Measurements from ENCODE around the gene MYH4.

Gene MYH4

GRCh38 chr17:10460062-10460461 lies 9.3 kb downstream of the MYH4 start:
- no peak for TF ChIP-seq CTCF (IDR thresholded peaks at IDR 0.05; ENCODE audit: extremely low read depth, insufficient read depth, missing control alignments)
- in situ Hi-C loops (cut with MboI; ENCODE audit: low pct_unique_long_range_greater_than_20kb, low sequenced_read_pairs, unreplicated experiment), result no loop called here
- DNase-seq (ENCODE audit: low spot score), result no peak

GRCh38 chr17:10458701-10459100 lies 10.7 kb downstream of the MYH4 start:
- no peak for TF ChIP-seq CTCF (IDR thresholded peaks at IDR 0.05; ENCODE audit: extremely low read depth, insufficient read depth, missing control alignments)
- DNase-seq (ENCODE audit: low spot score), result no peak
- in situ Hi-C loops (cut with MboI; ENCODE audit: low pct_unique_long_range_greater_than_20kb, low sequenced_read_pairs, unreplicated experiment), result no loop called here

- TF ChIP-seq CTCF (IDR thresholded peaks at IDR 0.05; ENCODE audit: extremely low read depth, insufficient read depth, missing control alignments), result no peak
- in situ Hi-C loops (cut with MboI; ENCODE audit: low pct_unique_long_range_greater_than_20kb, low sequenced_read_pairs, unreplicated experiment), result no loop called here
- no peak for DNase-seq (ENCODE audit: low spot score)
These were observed 11.4 kb downstream of the MYH4 start for GRCh38 chr17:10457952-10458351.

GRCh38 chr17:10447026-10447931 lies 22.1 kb downstream of the MYH4 start:
- DNase-seq (ENCODE audit: low spot score), result no peak
- no peak for TF ChIP-seq CTCF (IDR thresholded peaks at IDR 0.05; ENCODE audit: extremely low read depth, insufficient read depth, missing control alignments)
- in situ Hi-C loops (cut with MboI; ENCODE audit: low pct_unique_long_range_greater_than_20kb, low sequenced_read_pairs, unreplicated experiment), result no loop called here

GRCh38 chr17:10439816-10440215 lies 29.5 kb downstream of the MYH4 start:
- no peak for TF ChIP-seq CTCF (IDR thresholded peaks at IDR 0.05; ENCODE audit: extremely low read depth, insufficient read depth, missing control alignments)
- in situ Hi-C loops (cut with MboI; ENCODE audit: low pct_unique_long_range_greater_than_20kb, low sequenced_read_pairs, unreplicated experiment), result no loop called here

GRCh38 chr17:10435096-10435495 lies 34.3 kb downstream of the MYH4 start:
- no peak for TF ChIP-seq CTCF (IDR thresholded peaks at IDR 0.05; ENCODE audit: extremely low read depth, insufficient read depth, missing control alignments)
- in situ Hi-C loops (cut with MboI; ENCODE audit: low pct_unique_long_range_greater_than_20kb, low sequenced_read_pairs, unreplicated experiment), result no loop called here
- no peak for DNase-seq (ENCODE audit: low spot score)

More at GRCh38 chr17:10439816-10440215, 29.5 kb downstream of the MYH4 start:
- DNase-seq (ENCODE audit: low spot score), result no peak
